NCI-H774 (cell line): ENCODE measurements around the gene GPR137B.
A peak's percentile ranks its signal among the peaks of the same experiment; 100 is the strongest.
"Not testable (repeated sequence)": the region's sequence is repeated elsewhere in the genome, so short reads cannot be mapped to it uniquely, and the experiment has no call there.

ENCODE experiments used
- DNase-seq: peaks from one replicate; lab custom pipeline; 2025; lab: John Stamatoyannopoulos, UW

GPR137B gene

DNA sequence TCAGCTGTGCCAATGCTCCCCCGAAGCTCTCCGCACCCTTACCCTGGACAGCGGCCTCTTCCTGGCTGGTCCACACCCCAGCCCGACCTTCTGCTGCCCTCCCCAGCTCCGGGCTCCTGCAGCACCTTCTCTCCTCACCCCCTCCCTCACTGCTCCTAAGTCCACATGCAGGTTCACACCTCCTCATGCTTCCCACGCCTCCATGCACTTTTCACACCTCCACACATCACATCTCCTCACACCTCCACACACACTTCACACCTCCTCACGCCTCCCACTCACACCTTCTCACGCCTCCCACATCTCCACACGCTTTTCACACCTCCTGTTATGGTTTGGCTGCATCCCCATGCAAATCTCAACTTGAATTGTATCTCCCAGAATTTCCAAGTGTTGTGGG, 18.9 kb downstream of the GPR137B start:
- no peak for DNase-seq

DNA sequence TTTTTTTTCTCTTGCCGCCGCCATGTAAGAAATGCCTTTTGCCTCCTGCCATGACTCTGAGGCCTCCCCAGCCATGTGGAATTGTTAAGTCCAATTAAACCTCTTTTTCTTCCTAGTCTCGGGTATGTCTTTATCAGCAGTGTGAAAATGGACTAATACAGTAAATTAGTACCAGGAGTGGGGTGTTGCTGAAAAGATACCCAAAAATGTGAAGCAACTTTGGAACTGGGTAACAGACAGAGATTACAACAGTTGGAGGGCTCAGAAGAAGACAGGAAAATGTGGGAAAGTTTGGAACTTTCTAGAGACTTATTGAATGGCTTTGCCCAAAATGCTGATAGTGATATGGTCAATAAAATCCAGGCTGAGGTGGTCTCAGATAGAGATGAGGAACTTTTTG, 19.4 kb downstream of the GPR137B start:
- DNase-seq, result not testable (repeated sequence)

DNA sequence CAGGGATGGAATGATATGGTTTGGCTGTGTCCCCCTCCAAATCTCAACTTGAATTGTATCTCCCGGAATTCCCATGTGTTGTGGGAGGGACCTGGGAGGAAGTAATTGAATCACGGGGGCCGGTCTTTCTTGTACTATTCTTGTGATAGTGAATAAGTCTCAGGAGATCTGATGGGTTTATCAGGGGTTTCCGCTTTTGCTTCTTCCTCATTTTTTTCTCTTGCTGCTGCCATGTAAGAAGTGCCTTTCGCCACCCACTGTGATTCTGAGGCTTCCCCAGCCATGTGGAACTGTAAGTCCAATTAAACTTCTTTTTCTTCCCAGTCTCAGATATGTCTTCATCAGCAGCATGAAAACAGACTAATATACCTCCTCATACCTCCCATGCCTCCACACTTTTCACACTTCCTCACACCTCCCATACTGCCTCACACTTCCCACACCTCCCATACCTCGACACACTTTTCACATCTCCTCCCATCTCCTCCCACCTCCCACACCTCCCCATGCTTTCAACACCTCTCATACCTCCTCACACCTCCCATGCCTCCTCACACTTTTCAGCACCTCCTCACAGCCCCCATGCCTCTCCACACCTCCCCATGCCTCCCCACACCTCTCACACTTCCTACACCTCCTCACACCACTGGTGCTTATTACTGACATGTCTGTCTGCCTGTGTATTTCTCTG, 21.3 kb downstream of the GPR137B start:
- DNase-seq, result no peak

DNA sequence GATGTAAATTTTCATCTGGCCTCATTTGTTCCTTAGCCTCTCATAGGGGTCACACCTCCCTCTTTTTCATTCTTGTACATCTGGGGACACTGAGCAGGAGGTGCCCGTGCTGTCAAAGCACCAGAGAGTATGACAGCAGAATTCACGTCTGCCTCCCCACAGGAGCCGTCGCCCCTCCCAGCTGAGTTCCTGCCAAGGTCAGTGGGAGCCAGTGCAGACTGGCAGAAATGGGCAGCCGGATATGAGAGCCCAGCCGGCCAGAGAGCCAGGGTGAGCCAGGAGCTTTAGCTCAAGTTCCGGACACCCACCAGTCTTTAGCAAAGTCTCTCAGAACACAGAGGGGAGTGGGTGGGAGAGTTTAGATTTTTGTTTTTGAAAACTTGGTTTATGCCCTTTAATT, 21.9 kb downstream of the GPR137B start:
- DNase-seq, result no peak

DNA sequence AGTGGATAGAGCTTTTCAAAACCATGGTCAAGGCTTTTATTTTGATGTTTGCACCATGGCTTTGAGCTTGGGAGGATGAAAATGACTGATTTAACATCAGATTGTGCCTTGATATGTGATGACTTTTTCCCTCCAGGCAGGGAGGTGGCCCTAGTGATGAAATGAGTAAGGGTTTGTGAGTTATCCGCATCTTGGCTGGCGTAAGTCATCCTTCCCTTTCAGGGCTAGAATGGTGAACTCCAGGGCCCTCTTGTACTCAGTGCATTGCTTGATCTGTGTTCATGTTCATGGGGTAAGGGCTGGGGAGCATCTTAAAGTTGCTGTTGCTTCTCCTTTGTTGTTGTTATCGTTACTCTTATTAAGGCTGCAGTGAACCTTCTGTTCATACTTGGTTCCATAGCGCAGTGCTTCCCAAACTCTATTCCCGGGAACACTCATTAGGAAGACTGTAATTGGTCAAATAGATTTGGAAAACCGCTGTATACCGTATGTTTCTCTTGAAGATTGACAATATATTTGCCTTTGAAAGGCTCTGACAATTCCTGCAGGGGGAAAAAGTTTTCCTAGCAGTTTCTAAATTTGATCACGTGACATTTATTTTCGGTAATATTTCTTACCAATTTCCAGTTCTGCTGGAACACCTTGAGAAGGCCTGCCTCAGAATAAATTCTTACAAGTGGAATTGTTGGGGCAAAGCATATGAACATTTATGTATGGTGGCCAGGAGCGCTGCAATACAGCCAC, 23.1 kb downstream of the GPR137B start:
- no peak for DNase-seq

DNA sequence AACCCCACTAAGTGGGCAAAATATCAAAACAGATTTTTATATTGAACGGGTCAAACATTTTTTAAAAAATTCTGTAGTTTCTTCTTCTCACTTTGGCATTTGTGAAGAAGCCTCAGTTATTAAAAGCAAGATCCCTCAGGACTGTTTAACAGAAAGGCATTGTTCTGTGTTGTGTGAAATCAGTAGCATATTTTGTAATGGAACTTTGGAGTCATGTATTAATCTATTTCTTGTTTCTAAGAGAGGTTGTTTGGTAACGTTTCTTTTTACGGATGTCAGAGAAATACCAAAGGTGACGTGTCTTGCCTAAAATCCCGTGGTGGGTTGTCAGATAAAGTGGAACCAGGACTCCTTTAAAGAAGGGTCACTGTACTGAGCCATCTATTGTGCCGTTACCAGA, 23.7 kb downstream of the GPR137B start:
- DNase-seq, result no peak

DNA sequence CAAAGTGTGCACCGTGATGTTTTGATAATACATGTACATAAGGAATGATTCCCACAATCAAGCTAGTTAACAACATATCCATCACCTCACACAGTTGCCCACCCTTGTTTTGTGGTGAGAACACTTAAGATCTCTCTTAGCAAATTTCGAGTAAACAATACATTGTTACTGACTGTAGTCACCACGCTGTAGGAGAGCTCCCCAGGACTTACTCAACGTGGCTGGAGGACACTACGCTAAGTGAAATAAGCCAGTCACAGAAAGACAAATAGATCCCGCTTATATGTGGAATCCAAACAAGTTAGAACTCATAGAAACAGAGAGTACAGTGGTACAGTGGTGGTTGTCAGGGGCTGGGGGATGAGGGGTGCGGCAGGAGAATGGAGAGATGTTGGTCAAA, 24.8 kb downstream of the GPR137B start:
- DNase-seq, result no peak

DNA sequence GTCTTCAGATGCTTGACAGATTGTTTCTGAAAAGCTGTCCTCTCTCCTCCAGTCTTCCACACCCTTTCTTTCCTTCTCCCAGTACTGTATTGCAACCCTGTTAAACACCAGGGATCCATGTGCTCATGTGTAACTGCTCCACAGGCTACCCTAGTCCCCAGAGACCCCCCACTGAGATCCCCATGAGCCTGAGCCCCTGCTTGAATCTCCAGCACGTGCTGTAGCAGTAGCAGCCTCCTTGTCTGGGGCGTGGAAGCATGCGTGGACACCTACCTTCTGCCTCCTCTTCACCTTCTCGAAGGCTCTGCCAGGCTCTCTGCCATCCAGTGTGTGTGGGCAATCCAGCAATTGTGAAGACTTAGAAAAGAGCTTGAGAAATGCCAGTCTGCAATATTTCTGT, 25.2 kb downstream of the GPR137B start:
- DNase-seq, result no peak

DNA sequence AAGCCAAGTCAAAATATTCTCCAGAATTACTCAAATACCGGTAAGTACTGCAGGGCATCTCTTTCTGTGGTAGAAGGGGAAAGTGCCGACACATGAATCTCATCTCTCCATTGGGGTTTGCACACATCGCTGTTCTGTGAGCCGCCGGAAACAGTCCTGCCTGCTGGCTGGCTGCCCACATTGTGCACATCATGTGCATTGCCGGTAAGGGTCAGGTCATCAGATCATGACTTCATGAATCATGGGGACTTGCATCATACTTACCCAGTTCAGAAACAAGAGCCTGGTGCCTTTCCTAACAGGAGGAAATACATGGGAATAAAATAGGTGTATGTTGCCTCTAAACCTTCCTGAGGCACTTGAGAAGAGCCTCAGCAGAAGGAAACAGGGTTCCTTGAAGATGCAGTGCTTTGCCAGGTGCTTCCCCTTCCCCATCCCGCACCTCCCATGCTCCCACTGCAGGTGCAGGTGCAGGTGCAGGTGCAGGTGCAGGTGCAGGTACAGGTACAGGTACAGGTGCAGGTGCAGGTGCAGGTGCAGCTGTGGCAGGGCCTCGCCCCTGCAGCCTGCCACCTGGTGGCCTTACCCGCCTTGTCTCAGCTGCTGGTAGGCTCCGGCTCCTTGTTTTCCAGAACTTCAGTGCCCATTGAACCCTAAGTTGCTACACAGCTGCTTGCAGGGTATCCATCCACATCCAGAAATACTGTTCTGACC, 26.5 kb downstream of the GPR137B start:
- peak; percentile 42 for DNase-seq

DNA sequence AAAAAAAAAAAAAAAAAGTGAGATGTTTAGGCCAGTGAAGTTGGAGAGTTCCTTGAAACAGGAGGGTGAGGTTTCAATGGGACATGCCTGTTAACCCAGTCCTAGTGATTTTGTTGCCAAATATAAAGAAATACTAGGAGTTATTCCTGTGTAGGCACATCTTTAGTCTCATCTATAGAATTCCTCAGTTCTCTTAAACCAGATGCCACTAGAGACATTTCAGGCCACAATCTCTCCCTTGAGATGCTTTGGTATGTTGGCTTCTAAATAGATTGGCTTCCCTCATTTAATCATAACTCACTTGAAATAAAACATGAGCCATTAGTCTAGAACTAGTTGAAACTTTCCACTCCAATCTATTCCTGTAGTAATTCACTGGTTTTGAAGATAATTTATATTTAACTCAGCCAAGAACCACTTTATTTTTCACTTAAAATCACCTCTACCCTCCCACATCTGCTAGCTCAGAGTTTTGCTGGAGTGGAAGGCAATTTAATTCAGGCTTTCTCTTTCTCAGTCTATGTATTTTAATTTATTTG, 29.8 kb downstream of the GPR137B start:
- no peak for DNase-seq

DNA sequence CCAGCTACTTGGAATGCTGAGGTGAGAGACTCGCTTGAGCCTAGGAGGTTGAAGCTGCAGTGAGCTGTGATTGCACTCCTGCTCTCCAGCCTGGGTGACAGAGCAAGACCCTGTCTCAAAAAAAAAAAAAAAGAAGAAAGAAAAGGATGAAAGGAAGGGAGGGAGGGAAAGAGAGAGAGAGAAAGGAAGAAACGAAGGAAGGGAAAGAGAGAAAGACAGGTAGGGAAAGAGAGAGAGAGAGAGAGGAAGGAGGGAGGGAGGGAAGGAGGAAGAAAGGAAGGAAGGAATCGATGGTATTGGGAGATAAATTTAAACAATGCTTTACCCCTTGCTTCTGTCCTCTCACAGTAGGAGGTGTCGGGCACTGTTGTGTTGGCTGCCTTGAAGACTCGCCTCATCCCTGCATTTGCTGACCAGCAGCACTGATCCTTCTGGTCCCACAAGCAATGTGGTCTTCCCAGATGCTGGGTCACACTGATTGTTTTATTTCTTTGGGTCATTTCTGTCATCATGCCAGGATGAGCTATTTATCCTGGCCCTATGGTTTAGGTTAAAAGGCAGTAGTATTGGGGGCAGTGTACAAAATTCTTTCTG, 30.9 kb downstream of the GPR137B start:
- no peak for DNase-seq

DNA sequence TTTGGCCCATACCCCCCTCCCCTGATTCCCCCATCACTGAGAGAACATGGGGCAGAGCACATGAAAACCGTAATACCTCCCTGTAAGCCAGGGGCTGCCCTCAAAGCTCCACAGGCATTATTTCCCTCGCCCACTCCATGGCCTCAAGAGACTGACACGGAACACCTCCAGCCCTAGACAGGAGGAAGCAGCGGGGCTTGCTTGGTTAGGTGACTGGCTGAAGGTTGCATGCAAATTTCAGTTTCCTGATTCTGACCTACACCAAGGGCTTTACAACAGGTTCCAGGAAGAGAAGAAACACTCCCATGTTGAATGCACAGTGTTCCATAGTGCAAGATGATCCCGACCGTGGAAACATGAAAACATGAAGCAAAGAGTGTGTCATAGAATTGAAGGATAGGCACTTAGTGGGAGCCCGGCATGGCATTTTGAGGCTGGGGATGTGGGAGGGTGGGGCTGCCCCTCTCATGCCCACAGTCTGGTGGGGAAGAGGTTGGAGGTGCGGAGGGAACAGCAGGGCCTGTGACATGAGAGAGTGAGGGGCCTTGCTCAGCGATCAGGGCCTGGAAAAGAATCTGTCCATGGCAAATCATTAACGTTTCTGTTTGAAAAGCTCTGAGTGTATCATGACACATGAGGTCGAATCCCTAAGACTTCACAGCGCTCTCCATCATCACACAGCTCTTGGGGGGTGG, 33.5 kb downstream of the GPR137B start:
- DNase-seq, result no peak

DNA sequence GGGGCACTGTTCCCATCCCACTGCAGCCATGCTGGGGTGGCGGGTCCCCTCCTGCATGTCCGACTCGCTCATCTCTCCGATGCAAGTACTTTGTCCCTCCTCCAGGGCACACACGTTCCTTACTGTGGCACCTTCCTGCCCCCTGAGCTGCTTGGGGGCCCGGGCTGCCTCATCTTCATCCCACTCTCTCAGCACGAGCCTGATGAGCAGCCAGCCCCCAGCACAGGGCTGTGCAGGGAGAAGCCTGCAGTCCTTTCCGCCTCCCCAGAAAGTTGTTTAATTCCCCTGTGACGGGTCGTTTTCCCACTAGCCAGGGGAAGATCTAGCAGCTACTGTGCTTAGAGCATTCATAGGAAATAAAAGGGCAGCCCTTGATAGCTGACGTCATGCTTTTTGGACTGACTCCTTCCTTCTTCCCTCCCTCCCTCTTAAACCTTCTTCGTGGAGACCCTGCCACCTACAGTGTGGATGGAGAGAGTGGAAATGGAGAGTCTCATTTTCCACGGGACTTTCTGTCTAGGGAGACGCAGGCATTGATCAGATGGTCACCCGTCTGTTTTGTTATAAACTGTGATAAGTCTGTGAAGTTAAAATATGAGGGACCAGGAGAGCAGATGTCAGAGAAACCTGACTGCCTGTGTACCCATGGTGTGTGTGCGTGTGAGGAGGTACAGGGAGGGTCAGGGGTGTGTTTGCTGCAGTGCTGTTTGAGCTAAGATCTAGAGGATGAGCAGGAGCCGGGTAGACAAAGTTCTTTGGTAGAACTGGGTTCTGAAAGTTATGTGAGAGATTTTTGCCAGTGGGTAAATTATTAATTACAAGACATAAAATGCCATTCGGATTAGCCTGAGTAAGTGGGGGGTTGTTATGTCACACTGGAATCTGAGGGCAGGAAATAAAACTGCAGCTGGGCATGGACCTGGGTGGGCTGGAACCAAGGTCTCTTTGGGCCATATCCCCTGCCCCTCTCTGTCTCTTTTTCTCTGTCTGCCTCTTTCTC, 34.3 kb downstream of the GPR137B start:
- no peak for DNase-seq

DNA sequence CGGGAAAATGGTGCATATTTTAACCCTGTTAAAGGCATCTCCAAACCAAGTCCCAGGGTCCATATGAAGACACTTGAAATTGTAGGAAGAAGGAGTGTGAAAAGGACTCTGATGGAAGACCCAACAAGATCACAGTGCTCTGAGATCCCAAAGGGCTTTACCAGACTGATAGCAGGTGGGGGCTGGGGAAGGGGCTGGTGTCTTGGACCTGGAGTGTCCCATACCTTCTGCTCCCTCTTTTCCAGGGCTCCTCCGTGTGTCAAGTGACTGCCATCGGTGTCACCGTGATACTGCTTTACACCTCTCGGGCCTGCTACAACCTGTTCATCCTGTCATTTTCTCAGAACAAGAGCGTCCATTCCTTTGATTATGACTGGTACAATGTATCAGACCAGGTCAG, 37.3 kb downstream of the GPR137B start:
- no peak for DNase-seq

DNA sequence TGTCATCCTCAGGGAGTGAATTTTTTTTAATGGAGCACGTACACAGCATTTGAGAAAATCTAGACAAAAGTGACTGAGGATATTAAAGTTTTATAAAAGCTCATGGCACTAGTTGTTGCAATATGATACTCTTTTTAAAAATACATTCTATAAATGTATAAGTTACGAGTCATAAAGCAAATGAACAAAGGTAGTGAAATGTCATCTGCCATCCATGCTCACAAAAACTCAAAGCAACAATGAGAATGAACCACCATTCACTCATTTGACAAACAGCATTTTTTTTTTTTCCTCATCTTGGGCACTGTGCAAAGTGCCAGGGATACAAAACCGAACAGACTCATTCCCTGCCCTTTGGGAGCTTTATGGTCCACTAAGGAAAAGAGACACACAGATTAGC, 38.7 kb downstream of the GPR137B start:
- no peak for DNase-seq

DNA sequence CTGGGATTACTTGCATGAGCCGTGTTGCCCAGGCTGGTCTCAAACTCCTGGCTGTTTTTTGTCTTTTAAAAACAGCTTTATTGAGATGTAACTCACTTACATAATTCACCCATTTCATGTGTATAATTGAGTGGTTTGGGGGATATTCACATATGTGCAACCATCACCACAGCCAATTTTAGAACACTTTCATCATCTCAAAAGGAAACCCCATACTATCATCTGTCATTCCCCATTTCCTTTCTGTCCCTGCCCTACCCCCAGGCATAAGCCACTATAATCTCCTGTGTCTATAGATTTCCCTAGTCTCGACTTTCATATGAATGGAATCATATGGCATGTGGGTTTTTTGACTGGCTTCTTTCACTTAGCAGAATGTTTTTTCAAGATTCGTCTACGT, 43.3 kb downstream of the GPR137B start:
- no peak for DNase-seq

DNA sequence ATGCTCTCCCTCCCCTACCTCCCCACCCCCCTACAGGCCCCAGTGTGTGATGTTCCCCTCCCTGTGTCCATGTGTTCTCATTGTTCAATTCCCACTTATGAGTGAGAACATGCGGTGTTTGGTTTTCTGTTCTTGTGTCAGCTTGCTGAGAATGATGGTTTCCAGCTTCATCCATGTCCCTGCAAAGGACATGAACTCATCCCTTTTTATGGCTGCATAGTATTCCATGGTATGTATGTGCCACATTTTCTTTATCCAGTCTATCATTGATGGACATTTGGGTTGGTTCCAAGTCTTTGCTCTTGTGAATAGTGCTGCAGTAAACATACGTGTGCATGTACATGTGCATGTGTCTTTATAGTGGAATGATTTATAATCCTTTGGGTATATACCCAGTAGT, 44.1 kb downstream of the GPR137B start:
- not testable (repeated sequence) for DNase-seq

DNA sequence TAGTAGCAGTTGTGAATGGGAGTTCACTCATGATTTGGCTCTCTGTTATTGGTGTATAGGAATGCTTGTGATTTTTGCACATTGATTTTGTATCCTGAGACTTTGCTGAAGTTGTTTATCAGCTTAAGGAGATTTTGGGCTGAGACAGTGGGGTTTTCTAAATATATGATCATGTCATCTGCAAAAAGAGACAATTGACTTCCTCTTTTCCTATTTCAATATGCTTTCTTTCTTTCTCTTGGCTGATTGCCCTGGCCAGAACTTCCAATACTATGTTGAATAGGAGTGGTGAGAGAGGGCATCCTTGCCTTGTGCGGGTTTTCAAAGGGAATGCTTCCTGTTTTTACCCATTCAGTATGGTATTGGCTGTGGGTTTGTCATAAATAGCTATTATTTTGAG, 45.7 kb downstream of the GPR137B start:
- not testable (repeated sequence) for DNase-seq

DNA sequence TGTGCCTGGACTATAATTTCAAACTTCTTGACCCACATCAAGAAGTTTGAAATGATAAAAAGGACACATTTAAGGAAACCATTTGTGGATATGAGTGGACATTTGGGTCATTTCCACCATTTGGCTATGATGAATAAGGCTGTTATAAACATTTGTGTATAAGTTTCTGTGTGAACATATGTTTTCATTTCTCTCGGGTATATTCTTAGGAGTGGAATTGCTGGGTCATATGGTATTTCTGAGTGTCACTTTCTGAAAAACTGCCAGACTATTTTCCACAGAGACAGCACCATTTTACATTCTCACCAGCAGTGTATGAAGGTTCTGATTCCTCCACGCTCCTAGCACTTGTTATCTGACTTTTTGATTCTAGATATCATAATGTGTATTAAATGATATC, 50.8 kb downstream of the GPR137B start:
- no peak for DNase-seq

DNA sequence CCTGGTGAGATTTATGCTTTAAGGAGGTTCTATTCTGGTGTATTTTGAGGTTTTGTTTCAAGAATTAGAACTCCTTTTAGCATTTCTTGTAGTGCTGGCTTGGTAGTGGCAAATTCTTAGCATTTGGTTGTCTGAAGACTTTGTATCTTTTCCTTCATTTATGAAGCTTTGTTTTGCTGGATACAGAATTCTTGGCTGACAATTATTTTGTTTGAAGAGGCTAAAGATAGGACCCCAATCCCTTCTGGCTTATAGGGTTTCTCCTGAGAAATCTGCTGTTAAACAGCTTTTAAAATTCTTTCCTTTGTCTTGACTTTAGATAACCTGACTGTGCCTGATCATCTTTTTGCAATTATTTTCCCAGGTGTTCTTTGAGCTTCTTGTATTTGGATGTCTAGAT, 58.6 kb downstream of the GPR137B start:
- no peak for DNase-seq

DNA sequence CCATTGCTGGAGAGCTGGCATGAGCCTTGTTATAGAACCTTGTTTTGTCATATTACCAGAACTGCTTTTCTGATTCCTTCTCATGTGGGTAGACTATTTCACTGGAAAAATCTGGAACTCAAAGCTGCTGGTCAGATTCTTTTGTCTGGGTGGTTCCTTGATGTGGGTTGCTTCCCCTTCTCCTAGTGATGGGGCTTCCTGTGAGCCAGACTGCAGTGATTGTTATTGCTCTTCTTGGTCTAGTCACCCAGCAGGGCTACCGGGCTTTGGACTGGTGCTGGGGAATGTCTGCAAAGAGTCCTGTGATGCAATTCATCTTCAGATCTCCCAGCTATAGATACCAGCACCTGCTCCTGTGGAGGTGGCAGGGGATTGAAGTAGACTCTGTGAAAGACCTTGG, 59.4 kb downstream of the GPR137B start:
- no peak for DNase-seq
